GM21619 (cell line): ENCODE results near the gene MEIS3.
"Not testable (repeated sequence)": the region's sequence is repeated elsewhere in the genome, so short reads cannot be mapped to it uniquely, and the experiment has no call there.

ENCODE experiments used
- ATAC-seq: cut with Tn5 transposase; IDR thresholded peaks from one replicate; pipeline ENCODE4 v1.9.1; 2021; ENCODE audit not compliant: unreplicated experiment

MEIS3 gene

GRCh38 chr19:47416643-47416985 lies 2.7 kb downstream of the MEIS3 start:
- ATAC-seq: no peak

GRCh38 chr19:47415953-47416642 lies 3.2 kb downstream of the MEIS3 start:
- no peak for ATAC-seq

GRCh38 chr19:47414469-47414868 lies 4.9 kb downstream of the MEIS3 start:
- no peak for ATAC-seq

- ATAC-seq: no peak
Measured at GRCh38 chr19:47413941-47414340, 5.4 kb downstream of the MEIS3 start.

GRCh38 chr19:47411696-47412095 lies 7.6 kb downstream of the MEIS3 start:
- not testable (repeated sequence) for ATAC-seq

GRCh38 chr19:47411101-47411500 lies 8.2 kb downstream of the MEIS3 start:
- ATAC-seq: no peak

- ATAC-seq: no peak
Measured at GRCh38 chr19:47408156-47408938, 11.0 kb downstream of the MEIS3 start.

GRCh38 chr19:47407417-47407774 lies 11.9 kb downstream of the MEIS3 start:
- no peak for ATAC-seq

GRCh38 chr19:47406711-47407416 lies 12.5 kb downstream of the MEIS3 start:
- no peak for ATAC-seq

GRCh38 chr19:47405854-47406417 lies 13.4 kb downstream of the MEIS3 start:
- ATAC-seq: no peak

GRCh38 chr19:47405197-47405550 lies 14.2 kb downstream of the MEIS3 start:
- ATAC-seq: no peak

- ATAC-seq: no peak
Measured at GRCh38 chr19:47404334-47405196, 14.8 kb downstream of the MEIS3 start.

GRCh38 chr19:47402504-47402903 lies 16.8 kb downstream of the MEIS3 start:
- ATAC-seq: no peak

- ATAC-seq: no peak
Measured at GRCh38 chr19:47398707-47399597, 20.4 kb downstream of the MEIS3 start.

GRCh38 chr19:47391510-47392223 lies 27.7 kb downstream of the MEIS3 start:
- no peak for ATAC-seq

GRCh38 chr19:47390533-47391488 lies 28.5 kb downstream of the MEIS3 start:
- no peak for ATAC-seq

GRCh38 chr19:47389150-47389556 lies 30.2 kb downstream of the MEIS3 start:
- ATAC-seq: no peak

- ATAC-seq: not testable (repeated sequence)
Measured at GRCh38 chr19:47388721-47389120, 30.6 kb downstream of the MEIS3 start.
